SK-N-SH (cell line): ENCODE data around the gene GPER1. TPM values are rescaled to one million over a fixed set of nuclear protein-coding genes. Genes with fewer than 3 reads are reported as not detected.

Experiments used
- CTCF ChIA-PET: fragments of 300-600, 350-600 bp; formaldehyde crosslinking; extraction: SDS; loops from one replicate; lab custom pipeline; 2021; lab: Yijun Ruan, JAX
- POLR2A ChIA-PET: fragments of 350-600 bp; sonication (Branson Sonifier 250); formaldehyde crosslinking; extraction: SDS; loops from one replicate; lab custom pipeline; 2020; ENCODE audit warnings: antibody characterized with exemption, inconsistent platforms; lab: Yijun Ruan, JAX
- DNase-seq: peaks from one replicate; pipeline ENCODE4 v3.0.0; 2012
- H2AFZ ChIP-seq: fragments of 200-600 bp; sonication (generic); 2 replicates; pipeline ENCODE4 v1.8.1; 2016; ENCODE audit warnings: antibody characterized with exemption, mild to moderate bottlenecking, low read depth
- H3F3A ChIP-seq: fragments of 200-600 bp; sonication (generic); replicated peaks from 2 replicates; pipeline ENCODE3; 2016; ENCODE audit warnings: antibody characterized with exemption, mild to moderate bottlenecking; ENCODE audit not compliant: insufficient read depth
- H3K27ac ChIP-seq, 2 experiments: fragments of 200-500 bp in 1 of 2; fragments of 200-600 bp in 1 of 2; sonication (Bioruptor generic) in 1 of 2; sonication (generic), shearing (Covaris generic) in 1 of 2; 2 replicates each; pipeline versions ENCODE4 v1.5.1 to v1.6.1; 2014 to 2016; ENCODE audit warnings: low read depth in 2 of 2, inconsistent platforms in 1 of 2, low read length in 1 of 2, mild to moderate bottlenecking in 1 of 2, mixed read lengths in 1 of 2
- H3K27me3 ChIP-seq: fragments of 200-600 bp; sonication (generic), shearing (Covaris generic); 2 replicates; pipeline ENCODE4 v1.6.1; 2016; ENCODE audit warnings: mixed run types; ENCODE audit not compliant: insufficient read depth
- H3K36me3 ChIP-seq, 2 experiments: fragments of 200-500 bp in 1 of 2; fragments of 200-600 bp in 1 of 2; sonication (Bioruptor generic) in 1 of 2; sonication (generic) in 1 of 2; replicated peaks in 1 of 2; 2 replicates each; pipeline versions ENCODE3 to v1.5.1; 2014 to 2016; ENCODE audit warnings: low read length in 1 of 2, mild to moderate bottlenecking in 1 of 2; ENCODE audit not compliant: insufficient read depth in 2 of 2, control insufficient read depth in 1 of 2
- H3K4me1 ChIP-seq, 2 experiments: fragments of 200-500 bp in 1 of 2; fragments of 200-600 bp in 1 of 2; sonication (Bioruptor generic) in 1 of 2; sonication (generic), shearing (Covaris generic) in 1 of 2; 2 replicates each; pipeline versions ENCODE4 v1.5.1 to v1.6.1; 2014 to 2016; ENCODE audit warnings: low read depth in 1 of 2, low read length in 1 of 2, mixed run types in 1 of 2; ENCODE audit not compliant: insufficient read depth in 2 of 2, control insufficient read depth in 1 of 2
- H3K4me2 ChIP-seq: fragments of 200-600 bp; sonication (generic), shearing (Covaris generic); 2 replicates; pipeline ENCODE4 v1.6.1; 2017; ENCODE audit warnings: mixed run types
- H3K4me3 ChIP-seq, 2 experiments: fragments of 200-500 bp in 1 of 2; fragments of 200-600 bp in 1 of 2; sonication (Bioruptor generic) in 1 of 2; sonication (generic), shearing (Covaris generic) in 1 of 2; 2 replicates each; pipeline versions ENCODE4 v1.5.1 to v1.8.1; 2014 to 2016; ENCODE audit warnings: low read depth in 2 of 2, inconsistent platforms in 1 of 2, low read length in 1 of 2, mild to moderate bottlenecking in 1 of 2, mixed read lengths in 1 of 2, moderate library complexity in 1 of 2
- H3K79me2 ChIP-seq: fragments of 200-600 bp; sonication (generic); 2 replicates; pipeline ENCODE4 v1.8.1; 2017; ENCODE audit warnings: mild to moderate bottlenecking; ENCODE audit not compliant: insufficient read depth
- H3K9ac ChIP-seq: fragments of 200-600 bp; sonication (generic); 2 replicates; pipeline ENCODE4 v1.6.1; 2017; ENCODE audit warnings: mixed run types
- H3K9me2 ChIP-seq: fragments of 200-600 bp; sonication (generic); 2 replicates; pipeline ENCODE4 v1.6.1; 2017; ENCODE audit warnings: mixed run types
- H3K9me3 ChIP-seq: fragments of 200-600 bp; sonication (generic); 2 replicates; pipeline ENCODE4 v1.6.1; 2017; ENCODE audit warnings: mixed run types, mild to moderate bottlenecking, moderate library complexity
- H4K20me1 ChIP-seq: fragments of 200-600 bp; sonication (generic); 2 replicates; pipeline ENCODE4 v1.6.1; 2017; ENCODE audit warnings: mild to moderate bottlenecking, mixed run types; ENCODE audit not compliant: insufficient read depth
- CHD2 ChIP-seq: fragments of 150-350 bp; IDR thresholded peaks from 2 replicates; pipeline ENCODE4 v1.6.1; 2018; ENCODE audit warnings: low read length; ENCODE audit not compliant: partially characterized antibody
- ELF1 ChIP-seq: IDR thresholded peaks from 2 replicates; pipeline ENCODE4 v1.4.0; 2012
- EZH2phosphoT487 ChIP-seq: fragments of 200-600 bp; sonication (generic); IDR thresholded peaks from 2 replicates; pipeline ENCODE4 v1.6.1; 2017; ENCODE audit warnings: low read depth, mixed run types, mild to moderate bottlenecking, antibody characterized with exemption, moderate library complexity, borderline replicate concordance
- FOXJ3 ChIP-seq: sonication (generic); formaldehyde crosslinking; IDR thresholded peaks from 2 replicates; pipeline ENCODE4 v1.5.1; 2020; ENCODE audit warnings: mild to moderate bottlenecking, missing genetic modification reagents
- GABPA ChIP-seq: IDR thresholded peaks from 2 replicates; pipeline ENCODE4 v1.4.0; 2012; ENCODE audit warnings: low read depth, mild to moderate bottlenecking
- GATA2 ChIP-seq: sonication (generic); formaldehyde crosslinking; IDR thresholded peaks from 2 replicates; pipeline ENCODE4 v1.5.0; 2020; ENCODE audit warnings: mild to moderate bottlenecking, missing genetic modification reagents
- JUND ChIP-seq: IDR thresholded peaks from 2 replicates; pipeline ENCODE4 v1.4.0; 2012
- MEF2A ChIP-seq: IDR thresholded peaks from 2 replicates; pipeline ENCODE4 v1.4.0; 2012; ENCODE audit warnings: low read depth, borderline replicate concordance
- MXI1 ChIP-seq: IDR thresholded peaks from 2 replicates; pipeline ENCODE4 v1.6.1; 2012; ENCODE audit warnings: mild to moderate bottlenecking, low read depth, low read length, improper control_type of control experiment
- RAD21 ChIP-seq: IDR thresholded peaks from 2 replicates; pipeline ENCODE4 v1.6.1; 2012; ENCODE audit warnings: mild to moderate bottlenecking, low read length
- REST ChIP-seq: IDR thresholded peaks from 2 replicates; pipeline ENCODE4 v1.6.1; 2012; ENCODE audit warnings: mild to moderate bottlenecking, low read depth, low read length, moderate library complexity
- RFX5 ChIP-seq: IDR thresholded peaks from 2 replicates; pipeline ENCODE4 v1.6.1; 2012; ENCODE audit warnings: mild to moderate bottlenecking, improper control_type of control experiment, low read length
- WGBS: methylation state at CpG from one replicate; pipeline ENCODE4 v1.1.6; 2017; ENCODE audit warnings: low lambda C conversion rate; 5-methylcytosine and 5-hydroxymethylcytosine counted together
- polyA plus RNA-seq, 3 experiments: library from polyadenylated mRNA; depleted of rRNA; stranded (reverse); fragments of >200 nt; gene quantifications; 2 replicates each; pipeline ENCODE4 v1.2.3, GENCODE V29; 2012
- TF ChIP-seq, protein P1 (sequence below): fragments of 150-350 bp; IDR thresholded peaks from 2 replicates; pipeline ENCODE4 v1.6.1; 2017; ENCODE audit warnings: antibody characterized with exemption, low read length, low read depth, borderline replicate concordance

Gene GPER1
- polyA plus RNA-seq, 1 of the 3 experiments (the other 2 are of a cell fraction), result 6.4 TPM

DNA sequence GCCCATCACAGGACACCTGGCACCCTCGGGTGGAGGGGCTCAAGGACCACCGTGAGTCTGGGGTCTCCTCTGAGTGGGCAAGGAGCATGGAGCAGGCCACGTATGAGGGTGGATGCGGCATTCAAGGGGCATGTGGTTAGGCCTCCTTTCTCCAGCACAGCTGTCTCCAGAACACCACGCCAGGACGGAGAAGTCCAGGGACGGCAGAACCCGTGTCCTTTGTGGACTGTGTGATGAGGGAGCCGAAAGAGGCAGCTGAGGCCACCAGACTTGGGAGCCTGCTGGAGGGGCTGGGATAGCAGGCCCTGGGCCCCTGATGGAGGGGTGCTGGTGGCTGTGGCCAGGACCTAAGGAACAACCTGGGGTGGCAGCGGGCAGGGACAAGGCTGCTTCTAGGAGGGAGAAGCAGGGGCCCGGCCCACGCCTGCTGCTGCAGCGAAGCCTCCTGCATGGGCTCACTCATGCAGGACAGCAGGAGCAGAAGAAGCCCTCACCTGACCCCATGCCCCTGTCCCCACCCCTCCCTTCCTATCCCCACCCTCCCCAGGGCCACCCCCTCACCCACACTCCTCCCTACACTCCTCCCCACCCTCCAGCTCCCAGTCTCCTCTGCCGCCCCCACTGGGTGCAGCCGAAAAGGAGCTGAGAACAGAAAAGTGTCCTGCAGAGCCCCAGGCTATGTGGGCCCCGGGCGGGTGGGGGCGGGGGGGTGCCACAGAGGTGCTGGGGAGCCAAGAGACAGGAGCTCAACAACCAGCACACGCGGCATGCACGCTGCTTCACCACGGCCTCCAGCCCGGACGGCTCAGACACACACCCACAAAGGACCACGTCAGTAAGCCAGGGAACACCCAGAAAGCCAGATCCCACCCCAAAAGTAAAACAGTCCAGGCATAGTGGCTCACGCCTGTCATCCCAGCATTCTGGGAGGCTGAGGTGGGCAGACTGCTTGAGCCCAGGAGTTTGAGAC, 42.4 kb downstream of the GPER1 start (continued):
- no peak for TF ChIP-seq RFX5
- TF ChIP-seq FOXJ3 (CRISPR knock-in tag), result no peak
- TF ChIP-seq, protein P1, sequence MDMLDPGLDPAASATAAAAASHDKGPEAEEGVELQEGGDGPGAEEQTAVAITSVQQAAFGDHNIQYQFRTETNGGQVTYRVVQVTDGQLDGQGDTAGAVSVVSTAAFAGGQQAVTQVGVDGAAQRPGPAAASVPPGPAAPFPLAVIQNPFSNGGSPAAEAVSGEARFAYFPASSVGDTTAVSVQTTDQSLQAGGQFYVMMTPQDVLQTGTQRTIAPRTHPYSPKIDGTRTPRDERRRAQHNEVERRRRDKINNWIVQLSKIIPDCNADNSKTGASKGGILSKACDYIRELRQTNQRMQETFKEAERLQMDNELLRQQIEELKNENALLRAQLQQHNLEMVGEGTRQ, result no peak
- TF ChIP-seq JUND, result no peak
- no peak for TF ChIP-seq MXI1
- no peak for TF ChIP-seq MEF2A
- TF ChIP-seq EZH2phosphoT487, result no peak
- no peak for TF ChIP-seq RAD21

DNA sequence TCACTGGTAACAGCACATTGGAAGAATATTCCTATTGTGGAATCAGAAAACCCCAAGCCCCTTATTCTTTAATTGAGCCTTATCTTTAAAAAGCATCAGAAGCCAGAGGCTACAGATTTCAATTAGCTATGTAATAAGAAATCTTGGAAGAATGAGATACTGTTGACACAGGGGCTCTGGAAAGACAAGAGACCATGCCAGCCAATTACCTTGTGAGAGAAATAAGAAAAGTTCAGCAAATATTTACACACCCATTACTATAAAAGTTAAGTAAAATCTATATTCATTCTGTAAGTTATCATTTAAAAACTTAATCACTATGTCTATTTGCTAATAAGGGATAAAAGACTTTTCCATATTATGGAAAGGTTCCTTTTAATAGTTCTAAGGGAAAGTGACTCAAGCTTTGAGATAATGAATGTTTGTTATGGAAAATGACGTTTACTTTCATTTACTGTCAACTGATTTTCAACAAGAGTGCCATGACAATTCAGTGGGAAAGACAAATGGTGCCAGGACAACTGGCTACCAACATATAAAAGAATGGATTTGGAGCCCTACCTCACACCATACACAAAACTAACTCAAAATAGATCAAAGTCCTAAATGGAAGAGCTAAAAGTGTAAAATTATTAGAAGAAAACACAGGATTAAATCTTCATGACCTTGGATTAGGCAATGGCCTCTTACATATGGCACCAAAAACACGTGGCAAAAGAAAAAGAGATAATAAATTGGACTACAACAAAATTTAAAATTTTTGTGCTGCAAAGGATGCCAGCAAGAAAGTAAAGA, 43.8 kb downstream of the GPER1 start:
- Histone ChIP-seq H4K20me1 (no peaks in the 10 kb centered on the region), H3K4me1 (peaks cover under 1 to 1% of the 10 kb centered on the region in 2 experiments; a peak in 2 of 4 replicates), H3F3A (peaks cover 5% of the 10 kb centered on the region), H2AFZ (no peak overlapping the region), H3K4me2 (no peak overlapping the region), H3K27me3 (no peaks in the 10 kb centered on the region), H3K9me3 (no peaks in the 10 kb centered on the region), H3K79me2 (peaks cover 56% of the 10 kb centered on the region), H3K9ac (no peak overlapping the region), H3K36me3 (peaks cover 3 to 10% of the 10 kb centered on the region in 2 experiments), H3K27ac (no peak overlapping the region), H3K9me2 (no peaks in the 10 kb centered on the region)
- WGBS, result 93% methylated on average over 2 of the region's 2 CpGs
- ChIA-PET POLR2A (no interaction called here), CTCF (interaction anchor here (0.9 to 3.9 kb wide), 6 partner anchors 12 to 139 kb away, joined by 3 to 18 read pairs (median 10); partner anchors contain the start of gene GPER1)
- no peak for DNase-seq
- TF ChIP-seq CHD2 (no peak), GATA2 (CRISPR knock-in tag) (no peak), EZH2phosphoT487 (no peak), FOXJ3 (CRISPR knock-in tag) (no peak), RFX5 (no peak), ELF1 (no peak), GABPA (no peak), REST (no peak)
- TF ChIP-seq, all 33 proteins: peak for 0
- no peak overlapping the region for H3K4me3 ChIP-seq
